Measurements from ENCODE around the gene NIP7. TPM values are rescaled to one million over a fixed set of nuclear protein-coding genes. Genes with fewer than 3 reads are reported as not detected.
A peak's percentile ranks its signal among the peaks of the same experiment; 100 is the strongest.

Gene NIP7
- total RNA-seq, 1 donor from 2014 or later: 81.2 TPM

- Mint-ChIP-seq H3K4me1 (peaks cover 12% of the 10 kb centered on the region), H3K27me3 (no peaks in the 10 kb centered on the region), H3K36me3 (ENCODE audit: low read depth) (peaks cover 62% of the 10 kb centered on the region), H3K9me3 (no peaks in the 10 kb centered on the region), H3K27ac (no peak overlapping the region), H3K4me3 (no peak overlapping the region)
- DNase-seq: no peak
- intact Hi-C loops (cut with micrococcal nuclease): no loop called here
These were observed 32.0 kb downstream of the NIP7 start for GRCh38 chr16:69371564-69371963.

GRCh38 chr16:69373019-69373418 is 33.4 kb downstream of the NIP7 start:
- Mint-ChIP-seq H3K27ac (peak overlapping the region; percentile 24), H3K4me3 (no peak overlapping the region), H3K4me1 (peaks cover 8% of the 10 kb centered on the region), H3K9me3 (no peaks in the 10 kb centered on the region), H3K27me3 (no peaks in the 10 kb centered on the region), H3K36me3 (ENCODE audit: low read depth) (peaks cover 56% of the 10 kb centered on the region)
- intact Hi-C loops (cut with micrococcal nuclease): no loop called here
- no peak for DNase-seq

DNA sequence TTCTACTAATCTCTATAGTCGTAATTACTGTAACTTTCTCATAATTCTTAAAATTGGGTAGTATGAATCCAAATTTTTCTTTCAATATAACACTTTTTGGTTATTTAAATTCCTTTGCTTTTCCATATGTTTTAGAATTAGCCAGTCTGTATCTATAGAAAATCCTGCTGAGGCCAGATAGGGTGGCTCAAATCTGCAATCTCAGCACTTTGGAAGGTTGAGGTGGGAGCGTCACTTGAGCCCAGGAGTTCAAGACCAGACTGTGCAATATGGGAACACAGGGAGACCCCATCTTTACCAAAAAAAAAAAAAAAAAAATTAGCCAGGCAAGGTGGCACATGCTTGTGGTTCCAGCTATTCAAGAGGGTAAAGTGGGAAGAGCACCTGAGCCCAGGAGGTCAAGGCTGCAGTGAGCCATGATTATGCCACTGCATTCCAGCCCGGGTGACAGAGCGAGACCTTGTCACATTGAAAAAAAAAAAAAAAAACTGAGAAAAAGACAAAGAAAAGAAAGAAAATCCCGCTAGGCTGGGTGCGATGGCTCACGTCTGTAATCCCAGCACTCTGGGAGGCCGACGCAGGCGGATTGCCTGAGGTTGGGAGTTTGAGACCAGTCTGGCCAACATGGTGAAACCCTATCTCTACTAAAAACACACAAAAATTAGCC is 37.0 kb downstream of the NIP7 start:
- Mint-ChIP-seq H3K27me3 (no peaks in the 10 kb centered on the region), H3K36me3 (ENCODE audit: low read depth) (peaks cover 54% of the 10 kb centered on the region), H3K27ac (no peak overlapping the region), H3K4me1 (peaks cover 6% of the 10 kb centered on the region), H3K4me3 (no peak overlapping the region), H3K9me3 (no peaks in the 10 kb centered on the region)
- intact Hi-C loops (cut with micrococcal nuclease): no loop called here
- no peak for DNase-seq

DNA sequence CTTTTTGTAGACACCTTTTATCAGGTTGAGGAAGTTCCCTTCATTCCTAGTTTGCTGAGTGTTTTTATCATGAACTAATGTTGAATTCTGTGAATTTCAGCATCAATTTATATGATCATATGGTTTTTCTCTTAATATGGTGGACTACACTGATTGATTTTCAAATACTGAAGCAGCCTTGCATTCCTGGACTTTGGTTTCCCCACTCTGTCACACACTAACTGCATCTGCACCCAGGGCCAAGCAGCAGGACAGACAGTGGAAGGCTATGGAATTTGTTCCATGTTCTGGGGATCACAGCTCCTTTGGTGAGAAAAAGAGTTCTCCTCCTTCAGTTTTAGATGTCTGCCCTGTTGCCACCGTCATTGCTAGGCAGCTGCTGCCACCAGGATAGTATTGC is 38.5 kb downstream of the NIP7 start:
- DNase-seq: no peak
- intact Hi-C loops (cut with micrococcal nuclease): no loop called here
- H3K27ac Mint-ChIP-seq: no peak overlapping the region
- no peak overlapping the region for H3K4me3 Mint-ChIP-seq
- no peaks in the 10 kb centered on the region for H3K27me3 Mint-ChIP-seq
- no peaks in the 10 kb centered on the region for H3K9me3 Mint-ChIP-seq
- peaks cover 10% of the 10 kb centered on the region for H3K4me1 Mint-ChIP-seq
- H3K36me3 Mint-ChIP-seq (ENCODE audit: low read depth): peaks cover 55% of the 10 kb centered on the region

DNA sequence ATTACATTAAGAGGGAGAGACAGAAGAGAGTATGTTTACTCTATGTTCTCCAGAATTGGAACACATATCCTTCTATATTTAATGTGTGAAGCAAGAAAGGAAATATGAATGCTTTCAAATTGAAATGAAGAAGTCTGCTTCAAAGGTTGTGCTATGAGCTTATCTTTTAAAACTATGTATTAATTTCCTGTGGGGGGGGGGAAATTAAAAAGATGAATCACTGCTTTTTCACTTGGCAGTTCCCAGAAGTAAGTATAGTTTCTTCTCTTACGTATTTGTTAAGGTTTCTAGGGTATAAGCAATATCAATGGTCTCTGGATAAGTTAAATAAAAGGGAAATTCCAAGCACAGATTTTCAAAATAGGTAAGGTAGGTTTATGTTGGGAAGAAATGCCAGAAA is 39.2 kb downstream of the NIP7 start:
- Mint-ChIP-seq H3K27me3 (no peaks in the 10 kb centered on the region), H3K36me3 (ENCODE audit: low read depth) (peaks cover 55% of the 10 kb centered on the region), H3K9me3 (no peaks in the 10 kb centered on the region), H3K27ac (peak overlapping the region; percentile 39), H3K4me1 (peaks cover 13% of the 10 kb centered on the region), H3K4me3 (no peak overlapping the region)
- no peak for DNase-seq
- intact Hi-C loops (cut with micrococcal nuclease): no loop called here

DNA sequence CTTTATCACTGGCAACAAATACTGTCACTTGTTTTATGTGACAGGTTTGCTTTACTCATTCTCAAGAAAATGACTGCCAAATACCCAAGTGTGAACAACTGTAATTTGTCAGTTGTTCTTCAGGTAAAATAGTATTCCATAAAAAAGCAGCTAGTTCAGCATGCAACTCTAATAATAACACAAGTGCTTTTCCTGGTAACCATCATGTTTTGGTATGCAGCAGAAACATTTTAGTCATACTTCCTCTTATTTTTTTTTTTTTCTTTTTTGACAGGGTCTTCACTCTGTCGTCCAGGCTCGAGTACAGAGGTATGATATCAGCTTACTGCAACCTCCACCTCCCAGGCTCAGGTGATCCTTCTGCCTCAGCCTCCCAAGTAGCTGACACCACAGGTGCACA is 41.7 kb downstream of the NIP7 start:
- Mint-ChIP-seq H3K9me3 (no peaks in the 10 kb centered on the region), H3K27ac (no peak overlapping the region), H3K36me3 (ENCODE audit: low read depth) (peaks cover 61% of the 10 kb centered on the region), H3K27me3 (no peaks in the 10 kb centered on the region), H3K4me1 (peaks cover 23% of the 10 kb centered on the region), H3K4me3 (no peak overlapping the region)
- no peak for DNase-seq
- intact Hi-C loops (cut with micrococcal nuclease): loop anchor here (10.0 kb wide), 1 partner anchor 964 kb away; the partner anchor contains the start of gene DDX19A

DNA sequence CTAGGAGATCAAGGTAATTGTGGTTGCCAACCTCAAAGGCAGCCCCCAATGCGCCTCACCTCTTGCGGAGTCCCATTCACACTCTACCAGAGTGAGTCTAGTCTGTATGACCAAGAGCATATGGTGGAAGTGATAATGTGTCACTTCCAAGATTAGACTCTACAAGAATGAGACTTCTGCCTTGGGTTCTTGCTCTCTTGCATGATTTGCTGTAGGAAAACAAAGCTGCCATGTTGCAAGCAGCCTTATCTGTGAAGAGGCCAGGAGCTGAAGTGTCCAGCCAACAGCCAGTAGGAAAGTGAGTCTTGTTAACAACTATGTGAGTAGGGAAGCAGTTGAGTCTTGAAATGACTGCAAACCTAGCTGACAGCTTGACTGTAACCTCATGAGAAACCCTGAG is 42.8 kb downstream of the NIP7 start:
- Mint-ChIP-seq H3K9me3 (no peaks in the 10 kb centered on the region), H3K4me1 (peaks cover 23% of the 10 kb centered on the region), H3K27me3 (no peaks in the 10 kb centered on the region), H3K36me3 (ENCODE audit: low read depth) (peaks cover 56% of the 10 kb centered on the region), H3K27ac (no peak overlapping the region), H3K4me3 (peak overlapping the region; percentile 10)
- intact Hi-C loops (cut with micrococcal nuclease): loop anchor here (10.0 kb wide), 1 partner anchor 962 kb away; the partner anchor contains the start of gene DDX19A
- DNase-seq: no peak

- Mint-ChIP-seq H3K4me3 (peak overlapping the region; percentile 92), H3K4me1 (peaks cover 21% of the 10 kb centered on the region), H3K36me3 (ENCODE audit: low read depth) (peaks cover 39% of the 10 kb centered on the region), H3K27ac (peak overlapping the region; percentile 96), H3K27me3 (no peaks in the 10 kb centered on the region), H3K9me3 (no peaks in the 10 kb centered on the region)
- intact Hi-C loops (cut with micrococcal nuclease): loop anchor here (1.0 to 10.0 kb wide), 6 partner anchors 39 to 960 kb away; partner anchors contain the start of genes COG8, CYB5B, DDX19A and NIP7
- no peak for DNase-seq
These were observed 45.4 kb downstream of the NIP7 start for GRCh38 chr16:69384974-69385373.

DNA sequence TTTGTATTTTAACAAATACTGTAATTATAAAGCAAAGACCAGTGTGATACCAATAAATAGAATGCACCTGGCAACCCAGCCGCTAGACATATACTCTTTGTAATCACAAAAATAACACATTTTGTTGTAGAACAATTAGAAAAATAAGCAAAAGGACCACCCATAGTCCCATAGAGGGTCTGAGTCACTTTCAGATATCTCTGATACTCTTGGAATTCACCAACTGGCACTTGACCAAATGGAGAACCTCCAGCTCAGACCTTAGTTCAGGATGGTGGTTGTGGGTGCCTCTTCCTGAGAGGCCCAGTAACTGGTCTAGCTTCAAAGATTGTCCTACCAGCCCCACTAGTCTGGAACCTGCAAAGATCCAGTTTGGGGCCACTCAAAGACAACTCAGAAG is 47.0 kb downstream of the NIP7 start:
- Mint-ChIP-seq H3K36me3 (ENCODE audit: low read depth) (peaks cover 27% of the 10 kb centered on the region), H3K27ac (peak overlapping the region; percentile 87), H3K4me3 (no peak overlapping the region), H3K4me1 (peaks cover 21% of the 10 kb centered on the region), H3K9me3 (no peaks in the 10 kb centered on the region), H3K27me3 (no peaks in the 10 kb centered on the region)
- intact Hi-C loops (cut with micrococcal nuclease): loop anchor here (10.0 kb wide), 1 partner anchor 958 kb away; the partner anchor contains the start of gene DDX19A
- DNase-seq: no peak

Other genes with a start within 250 kb of the NIP7 start
- gene HAS3, start 234.1 kb upstream of the NIP7 start, total RNA-seq: 0.56 and 0.64 TPM in 2 replicates
- gene CHTF8, start 207.2 kb upstream of the NIP7 start, total RNA-seq: 124 and 138 TPM in 2 replicates
- 126 and 131 TPM in 2 replicates for gene UTP4, start 207.1 kb upstream of the NIP7 start, total RNA-seq
- gene SNTB2, start 152.6 kb upstream of the NIP7 start, total RNA-seq: 21.4 and 23.3 TPM in 2 replicates
- 37.7 and 39.7 TPM in 2 replicates for gene VPS4A, start 28.4 kb upstream of the NIP7 start, total RNA-seq
- gene PDF, start 9.2 kb upstream of the NIP7 start, total RNA-seq: 18.2 and 21.9 TPM in 2 replicates
- gene COG8, start 208 bp upstream of the NIP7 start, total RNA-seq: 44.1 and 44.6 TPM in 2 replicates
- 1.6 and 1.7 TPM in 2 replicates for gene TMED6, start 12.0 kb downstream of the NIP7 start, total RNA-seq
- 58.3 and 71.1 TPM in 2 replicates for gene TERF2, start 46.2 kb downstream of the NIP7 start, total RNA-seq
- gene CYB5B, start 84.8 kb downstream of the NIP7 start, total RNA-seq: 154 and 166 TPM in 2 replicates
- gene NFAT5, start 226.2 kb downstream of the NIP7 start, total RNA-seq: 46.3 and 54.6 TPM in 2 replicates

Measured in activated CD4-positive, alpha-beta T cell treated with anti-CD3 and anti-CD28 coated beads, Interleukin-2, amount 10 ng/mL, durations not matched to agents 24 days and 14 days (primary cell).